GM12892 (cell line): ENCODE results near the gene NT5C2.
"Not testable (repeated sequence)": the region's sequence is repeated elsewhere in the genome, so short reads cannot be mapped to it uniquely, and the experiment has no call there.

ENCODE experiments used
- DNase-seq: peaks from one replicate; pipeline ENCODE4 v3.0.0; 2011; ENCODE audit not compliant: insufficient read length
- FAIRE-seq: peaks from 2 replicates; lab custom pipeline; 2011; peaks lifted over from hg19 to GRCh38; lab: Jason Lieb, UNC
- POLR2A ChIP-seq: IDR thresholded peaks from 2 replicates; pipeline ENCODE4 v1.6.1; 2011; ENCODE audit warnings: low read depth, low read length, control low read depth
- POLR2AphosphoS5 ChIP-seq: IDR thresholded peaks from 2 replicates; pipeline ENCODE4 v1.6.1; 2011; ENCODE audit warnings: low read depth, low read length, control low read depth
- TAF1 ChIP-seq: IDR thresholded peaks from 2 replicates; pipeline ENCODE4 v1.6.1; 2011; ENCODE audit warnings: low read depth, mild to moderate bottlenecking, control low read depth, low read length, borderline replicate concordance

NT5C2 gene

GRCh38 chr10:103145860-103146466 lies 47.1 kb downstream of the NT5C2 start:
- DNase-seq, result no peak
- no peak for TF ChIP-seq TAF1
- TF ChIP-seq POLR2AphosphoS5, result no peak
- no peak for TF ChIP-seq POLR2A
- no peak for FAIRE-seq

DNA sequence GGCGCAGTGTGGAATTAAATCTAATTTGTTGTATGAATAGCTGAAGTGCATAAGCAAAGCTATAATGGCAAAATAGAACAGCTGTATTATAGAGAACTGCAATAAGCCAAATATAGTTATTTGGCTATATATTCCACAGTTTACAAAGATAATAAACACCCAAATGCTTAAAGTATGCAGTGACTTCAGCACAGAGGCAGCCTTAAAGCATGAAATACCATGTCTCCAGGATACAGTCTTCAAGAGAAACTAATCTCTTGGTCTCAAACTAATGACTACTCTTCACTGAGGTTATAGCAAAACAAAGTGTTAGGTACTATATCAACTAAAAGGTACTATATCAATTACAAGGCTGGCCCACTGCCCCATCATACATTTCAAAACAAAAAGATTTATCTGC lies 48.0 kb downstream of the NT5C2 start:
- DNase-seq (no peak), FAIRE-seq (no peak)
- no peak for TF ChIP-seq POLR2A

- TF ChIP-seq POLR2A (no peak), TAF1 (no peak), POLR2AphosphoS5 (no peak)
- DNase-seq (no peak), FAIRE-seq (no peak)
Measured at GRCh38 chr10:103144041-103144440, 49.0 kb downstream of the NT5C2 start.

DNA sequence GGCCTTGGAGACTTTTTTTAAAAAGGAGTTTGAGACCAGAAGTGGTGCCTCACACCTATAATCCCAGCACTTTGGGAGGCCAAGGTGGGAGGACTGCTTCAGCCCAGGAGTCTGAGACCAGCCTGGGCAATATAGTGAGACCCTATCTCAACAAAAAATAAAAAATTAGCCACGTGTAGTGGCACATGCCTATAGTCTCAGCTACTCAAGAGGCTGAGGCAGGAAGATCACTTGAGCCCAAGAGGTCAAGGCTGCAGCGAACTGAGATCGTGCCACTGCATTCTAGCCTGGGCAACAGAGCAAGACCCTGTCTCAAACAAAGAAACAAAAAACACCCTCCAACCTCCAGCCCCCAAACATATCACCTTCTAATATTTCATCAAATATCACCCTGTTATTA lies 49.4 kb downstream of the NT5C2 start:
- FAIRE-seq, DNase-seq: not testable (repeated sequence)

DNA sequence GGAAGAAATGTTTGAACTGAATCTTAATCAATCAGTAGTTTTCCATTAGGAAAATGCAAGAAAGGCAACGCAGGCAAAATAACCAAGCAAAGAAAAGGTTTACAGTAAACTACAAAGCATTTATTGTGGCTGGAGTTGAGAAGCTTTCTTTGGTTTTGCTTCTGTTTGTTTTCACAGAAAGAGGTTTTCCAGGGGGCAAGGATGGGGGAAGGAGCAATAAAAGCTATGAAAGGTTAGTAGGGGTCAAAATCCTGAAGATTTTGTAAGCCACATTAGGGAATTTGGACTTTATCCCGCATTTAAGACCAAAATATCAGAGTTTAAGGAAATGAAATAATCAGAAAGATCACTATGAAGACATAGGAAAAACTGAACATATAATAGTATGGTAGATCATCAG lies 51.1 kb downstream of the NT5C2 start:
- no peak for TF ChIP-seq POLR2AphosphoS5
- no peak for TF ChIP-seq TAF1
- TF ChIP-seq POLR2A, result no peak
- no peak for DNase-seq
- no peak for FAIRE-seq

DNA sequence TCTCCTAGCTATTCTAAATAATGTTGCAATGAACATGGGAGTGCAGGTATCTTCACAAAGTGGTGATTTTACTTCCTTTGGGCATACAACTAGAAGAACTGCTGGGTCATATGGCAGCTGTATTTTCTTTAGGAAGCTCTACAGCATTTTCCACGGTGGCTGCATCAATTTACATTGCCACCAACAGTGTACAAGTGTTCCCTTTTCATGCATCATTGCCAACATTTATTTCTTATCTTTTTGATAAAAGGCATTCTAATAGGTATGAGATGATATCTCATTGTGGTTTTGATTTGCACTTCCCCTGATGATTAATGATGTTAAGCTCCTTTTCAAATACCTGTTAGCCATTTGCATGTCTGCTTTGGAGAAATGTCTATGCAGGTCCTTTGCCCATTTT lies 52.6 kb downstream of the NT5C2 start:
- DNase-seq (no peak), FAIRE-seq (no peak)
- no peak for TF ChIP-seq POLR2AphosphoS5
- TF ChIP-seq POLR2A, result no peak
- no peak for TF ChIP-seq TAF1

DNA sequence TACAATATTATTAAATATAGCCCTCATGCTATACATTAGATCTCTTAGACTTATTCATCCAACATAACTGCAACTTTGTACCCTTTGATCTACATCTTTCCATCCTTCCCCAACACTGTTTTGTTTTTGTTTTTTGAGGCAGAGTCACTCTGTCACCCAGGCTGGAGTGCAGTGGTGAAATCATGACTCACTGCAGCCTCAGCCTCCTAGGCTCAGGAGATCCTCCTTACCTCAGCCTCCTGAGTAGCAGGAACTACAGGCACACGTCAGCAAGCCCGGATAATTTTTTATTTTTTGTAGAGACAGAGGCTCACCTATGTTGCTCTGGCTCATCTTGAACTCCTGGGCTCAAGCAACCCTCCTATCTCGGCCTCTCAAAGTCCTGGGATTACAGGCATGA lies 53.3 kb downstream of the NT5C2 start:
- FAIRE-seq (no peak), DNase-seq (no peak)
- no peak for TF ChIP-seq TAF1
- no peak for TF ChIP-seq POLR2AphosphoS5
- no peak for TF ChIP-seq POLR2A

- not testable (repeated sequence) for DNase-seq, FAIRE-seq
Measured at GRCh38 chr10:103135168-103135567, 57.9 kb downstream of the NT5C2 start.

GRCh38 chr10:103130910-103131309 lies 62.2 kb downstream of the NT5C2 start:
- no peak for DNase-seq
- TF ChIP-seq TAF1, result no peak
- TF ChIP-seq POLR2A, result no peak
- no peak for TF ChIP-seq POLR2AphosphoS5
- FAIRE-seq, result no peak

DNA sequence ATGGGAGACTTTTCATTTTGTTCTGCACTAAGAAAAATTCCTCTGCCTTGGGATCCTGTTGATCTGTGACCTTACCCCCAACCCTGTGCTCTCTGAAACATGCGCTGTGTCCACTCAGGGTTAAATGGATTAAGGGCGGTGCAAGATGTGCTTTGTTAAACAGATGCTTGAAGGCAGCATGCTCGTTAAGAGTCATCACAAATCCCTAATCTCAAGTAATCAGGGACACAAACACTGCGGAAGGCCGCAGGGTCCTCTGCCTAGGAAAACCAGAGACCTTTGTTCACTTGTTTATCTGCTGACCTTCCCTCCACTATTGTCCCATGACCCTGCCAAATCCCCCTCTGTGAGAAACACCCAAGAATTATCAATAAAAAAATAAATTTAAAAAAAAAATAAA lies 62.9 kb downstream of the NT5C2 start:
- not testable (repeated sequence) for DNase-seq, FAIRE-seq

DNA sequence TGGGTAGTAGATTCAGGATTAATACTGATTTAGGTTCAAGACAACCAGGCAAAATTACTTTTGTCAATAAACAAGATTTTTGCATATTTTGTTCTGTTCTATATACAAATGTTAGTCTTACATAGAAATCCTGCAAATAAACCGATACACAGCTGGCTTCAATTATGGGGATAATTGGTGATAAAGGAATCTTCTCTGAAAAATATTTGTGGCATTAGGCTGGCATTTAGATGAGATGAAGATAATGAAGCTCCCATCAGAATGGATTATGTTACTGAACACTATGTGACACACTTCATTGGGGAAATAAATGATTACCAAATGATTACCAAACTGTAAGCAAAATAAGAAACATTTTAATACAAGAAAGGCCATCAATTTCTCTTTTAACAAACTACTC lies 65.8 kb downstream of the NT5C2 start:
- TF ChIP-seq TAF1 (no peak), POLR2A (no peak), POLR2AphosphoS5 (no peak)
- DNase-seq (no peak), FAIRE-seq (no peak)

DNA sequence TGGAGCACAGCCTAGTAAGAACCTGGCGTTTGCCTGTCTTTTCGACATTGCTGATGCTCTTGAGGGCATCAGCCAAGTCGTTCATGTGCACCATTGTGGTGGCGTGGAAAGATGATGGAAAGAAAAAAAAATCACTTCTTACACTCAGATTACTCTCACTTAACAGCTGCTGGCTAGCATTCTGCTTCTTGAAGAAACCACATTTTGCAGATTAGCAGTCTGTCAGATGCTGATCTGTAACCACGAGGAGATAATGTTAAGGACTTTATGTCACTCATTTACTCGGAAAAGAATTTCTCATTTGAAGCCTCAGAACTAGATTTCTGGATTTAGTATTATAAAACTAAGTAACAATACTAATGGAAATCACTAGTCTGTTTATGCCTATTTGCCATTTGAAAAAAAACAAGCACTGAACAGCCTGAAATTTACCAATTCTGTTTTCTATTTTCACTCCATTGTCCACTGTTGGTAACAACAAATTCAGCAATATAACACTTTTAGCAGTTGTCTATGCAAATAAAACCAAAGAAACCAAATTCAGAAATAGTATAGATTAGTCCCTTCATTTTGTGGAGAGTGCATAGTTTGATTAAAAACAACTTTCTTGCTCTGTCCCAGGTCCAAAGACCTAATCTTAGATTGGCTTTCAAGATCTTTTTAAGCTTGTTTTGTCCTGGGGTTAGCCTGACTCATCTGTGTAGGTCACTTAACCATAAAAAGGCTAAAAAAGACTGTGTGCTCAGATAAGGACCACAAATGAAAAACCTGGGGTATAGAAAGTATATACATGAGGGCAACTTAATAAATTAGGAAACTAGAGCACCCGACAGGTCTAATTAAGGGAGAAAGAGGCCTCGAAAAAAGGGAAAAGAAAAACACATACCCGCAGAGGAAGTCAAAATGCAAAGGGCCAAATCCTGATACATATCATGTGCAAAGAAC lies 67.5 kb downstream of the NT5C2 start:
- FAIRE-seq (peak; percentile 91), DNase-seq (no peak)
- TF ChIP-seq POLR2A (no peak), POLR2AphosphoS5 (no peak)
